ENCODE measurements around the gene ABHD2.
A peak's percentile ranks its signal among the peaks of the same experiment; 100 is the strongest.

ABHD2 gene

DNA sequence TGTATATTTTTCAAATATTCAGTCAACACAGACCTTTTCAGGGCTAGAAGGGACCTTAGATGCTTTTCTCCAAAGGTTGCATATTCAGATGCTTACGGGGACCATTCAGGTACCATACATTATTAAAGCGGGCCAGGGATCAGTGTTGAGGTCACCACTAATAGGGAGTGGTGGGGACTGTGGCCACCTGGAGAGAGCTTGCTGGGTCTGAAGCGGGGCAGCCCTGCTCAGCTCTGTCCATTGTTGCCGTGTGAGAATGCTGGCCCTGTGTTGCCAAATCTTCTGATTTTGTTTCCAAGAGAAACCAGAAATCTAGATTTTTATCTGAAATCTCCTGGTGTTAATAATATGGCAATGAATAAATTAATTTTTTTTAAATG lies 23.7 kb downstream of the ABHD2 start:
- Histone ChIP-seq H3K4me3 (ENCODE audit: low read depth, low read length) (no peak overlapping the region), H3K9me3 (ENCODE audit: severe bottlenecking) (no peaks in the 10 kb centered on the region), H3K27ac (no peak overlapping the region), H3K36me3 (peaks cover 7% of the 10 kb centered on the region), H3K27me3 (ENCODE audit: insufficient read depth, low read depth, severe bottlenecking) (no peaks in the 10 kb centered on the region)
- DNase-seq = no peak
- TF ChIP-seq, protein P1, sequence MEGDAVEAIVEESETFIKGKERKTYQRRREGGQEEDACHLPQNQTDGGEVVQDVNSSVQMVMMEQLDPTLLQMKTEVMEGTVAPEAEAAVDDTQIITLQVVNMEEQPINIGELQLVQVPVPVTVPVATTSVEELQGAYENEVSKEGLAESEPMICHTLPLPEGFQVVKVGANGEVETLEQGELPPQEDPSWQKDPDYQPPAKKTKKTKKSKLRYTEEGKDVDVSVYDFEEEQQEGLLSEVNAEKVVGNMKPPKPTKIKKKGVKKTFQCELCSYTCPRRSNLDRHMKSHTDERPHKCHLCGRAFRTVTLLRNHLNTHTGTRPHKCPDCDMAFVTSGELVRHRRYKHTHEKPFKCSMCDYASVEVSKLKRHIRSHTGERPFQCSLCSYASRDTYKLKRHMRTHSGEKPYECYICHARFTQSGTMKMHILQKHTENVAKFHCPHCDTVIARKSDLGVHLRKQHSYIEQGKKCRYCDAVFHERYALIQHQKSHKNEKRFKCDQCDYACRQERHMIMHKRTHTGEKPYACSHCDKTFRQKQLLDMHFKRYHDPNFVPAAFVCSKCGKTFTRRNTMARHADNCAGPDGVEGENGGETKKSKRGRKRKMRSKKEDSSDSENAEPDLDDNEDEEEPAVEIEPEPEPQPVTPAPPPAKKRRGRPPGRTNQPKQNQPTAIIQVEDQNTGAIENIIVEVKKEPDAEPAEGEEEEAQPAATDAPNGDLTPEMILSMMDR (IDR thresholded peaks at IDR 0.05; ENCODE audit: low read depth, low read length) = no peak

DNA sequence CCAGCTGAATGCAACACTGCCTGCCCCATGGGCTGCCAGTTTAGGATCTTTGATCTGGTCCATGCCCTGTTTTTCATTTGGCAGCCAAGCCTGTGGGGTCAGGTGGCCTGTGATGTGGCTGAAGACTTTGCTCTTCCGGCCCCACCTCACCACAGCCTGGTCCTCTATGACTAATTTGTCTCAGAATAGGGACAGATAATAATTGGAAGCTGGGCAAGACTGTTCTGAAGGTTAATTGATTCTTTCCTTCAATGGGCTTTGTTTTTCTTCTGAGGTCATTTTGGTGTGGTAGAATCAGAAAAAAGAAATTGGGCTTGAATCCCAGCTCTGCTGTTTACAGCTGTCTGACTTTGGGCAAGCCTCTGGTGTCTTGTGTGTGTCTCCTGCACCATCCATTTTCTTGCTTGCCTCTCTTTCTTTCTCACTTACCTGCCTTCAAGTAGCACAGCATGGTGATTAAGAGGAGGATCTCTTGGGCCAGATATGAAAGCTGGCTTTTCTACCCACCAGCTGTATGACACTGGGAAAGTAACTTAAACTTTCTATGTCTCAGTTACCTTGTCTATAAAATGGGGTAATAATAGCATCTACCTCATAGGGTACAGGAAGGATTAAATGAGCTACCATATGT lies 24.2 kb downstream of the ABHD2 start:
- H3K27me3 ChIP-seq (ENCODE audit: insufficient read depth, low read depth, severe bottlenecking) = no peaks in the 10 kb centered on the region
- H3K9me3 ChIP-seq (ENCODE audit: severe bottlenecking) = no peaks in the 10 kb centered on the region
- H3K27ac ChIP-seq = no peak overlapping the region
- TF ChIP-seq, protein P1 (IDR thresholded peaks at IDR 0.05; ENCODE audit: low read depth, low read length) = no peak
- no peak overlapping the region for H3K4me3 ChIP-seq (ENCODE audit: low read depth, low read length)
- DNase-seq = no peak
- H3K36me3 ChIP-seq = peaks cover 12% of the 10 kb centered on the region

DNA sequence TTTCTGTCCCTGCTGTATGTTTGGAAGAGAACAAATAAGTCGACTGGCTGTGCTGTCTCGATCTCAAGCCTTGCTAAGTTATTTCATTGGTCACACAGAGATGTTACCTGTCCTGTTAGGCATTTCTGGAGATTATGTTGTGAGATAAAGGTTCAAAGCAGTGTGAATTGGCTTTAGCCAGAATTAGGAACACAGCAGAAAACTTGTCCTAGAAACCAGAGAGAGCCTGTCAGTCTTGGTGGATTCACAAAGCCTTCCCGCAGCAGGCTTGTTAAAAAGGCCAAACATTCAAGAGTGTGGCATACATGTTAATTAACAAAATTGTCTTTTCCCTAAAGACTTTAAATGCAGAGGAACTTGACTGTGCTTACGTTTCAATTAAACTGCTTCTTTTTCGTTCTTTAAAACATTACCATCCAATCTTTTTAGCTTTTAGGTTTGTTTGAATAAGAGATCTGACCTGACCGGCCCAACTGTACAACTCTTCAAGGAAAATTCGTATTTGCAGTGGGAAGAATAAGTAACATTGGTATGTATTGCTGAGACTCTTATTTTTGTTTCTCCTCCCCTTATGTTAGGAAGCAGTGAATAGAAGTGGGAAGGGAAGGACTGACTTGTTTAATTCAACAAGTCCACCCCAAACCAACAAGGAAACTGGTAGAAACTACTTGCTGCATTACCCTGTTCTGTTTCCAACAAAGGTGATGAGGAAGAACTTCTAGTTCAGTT lies 25.2 kb downstream of the ABHD2 start:
- TF ChIP-seq, protein P1 (IDR thresholded peaks at IDR 0.05; ENCODE audit: low read depth, low read length) = no peak
- H3K4me3 ChIP-seq (ENCODE audit: low read depth, low read length) = no peak overlapping the region
- H3K9me3 ChIP-seq (ENCODE audit: severe bottlenecking) = no peaks in the 10 kb centered on the region
- no peak overlapping the region for H3K27ac ChIP-seq
- no peaks in the 10 kb centered on the region for H3K27me3 ChIP-seq (ENCODE audit: insufficient read depth, low read depth, severe bottlenecking)
- peaks cover 20% of the 10 kb centered on the region for H3K36me3 ChIP-seq
- no peak for DNase-seq

DNA sequence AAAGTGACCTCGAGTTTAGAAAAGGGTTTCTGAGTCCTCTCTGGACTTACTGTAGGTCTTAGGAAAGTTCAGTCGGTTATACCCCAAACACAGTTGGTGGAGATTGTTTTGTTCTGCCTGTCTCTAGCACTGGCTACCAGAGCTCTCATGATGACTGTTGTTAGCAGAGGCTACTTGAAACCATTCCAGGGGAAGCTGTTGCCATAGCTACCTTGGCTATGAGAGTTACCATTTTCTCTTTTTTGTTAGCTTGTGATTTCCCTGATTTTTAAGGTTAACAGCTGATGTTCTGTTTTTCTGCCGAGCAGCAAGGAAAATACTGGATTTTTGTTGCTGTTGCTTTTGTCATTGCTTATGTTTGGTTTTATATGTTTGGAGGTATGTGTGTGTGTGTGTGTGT lies 26.7 kb downstream of the ABHD2 start:
- Histone ChIP-seq H3K9me3 (ENCODE audit: severe bottlenecking) (no peaks in the 10 kb centered on the region), H3K36me3 (peaks cover 28% of the 10 kb centered on the region), H3K27ac (peak overlapping the region; percentile 48; the same call in 1 of the 2 replicates), H3K4me3 (ENCODE audit: low read depth, low read length) (no peak overlapping the region), H3K27me3 (ENCODE audit: insufficient read depth, low read depth, severe bottlenecking) (no peaks in the 10 kb centered on the region)
- no peak for DNase-seq
- TF ChIP-seq, protein P1 (IDR thresholded peaks at IDR 0.05; ENCODE audit: low read depth, low read length) = no peak

DNA sequence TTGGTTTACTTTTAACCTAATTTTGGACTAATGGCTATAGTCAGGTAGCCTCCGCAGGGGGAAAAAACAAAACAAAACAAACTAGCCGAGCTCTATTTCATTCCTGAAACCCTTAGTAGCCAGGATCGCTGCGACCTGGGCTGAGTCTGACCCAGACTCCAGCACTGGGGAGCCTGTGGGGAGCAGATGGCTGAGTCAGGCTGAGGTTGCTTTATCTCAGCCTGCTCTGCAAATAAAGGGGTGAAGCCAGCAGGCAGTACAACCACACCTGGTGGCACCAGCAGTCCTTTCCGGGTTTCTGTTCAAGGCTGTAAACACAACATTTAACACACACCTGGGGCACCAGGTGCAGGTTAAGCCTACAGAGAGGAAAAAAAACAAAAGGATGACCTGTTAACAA lies 27.3 kb downstream of the ABHD2 start:
- Histone ChIP-seq H3K4me3 (ENCODE audit: low read depth, low read length) (no peak overlapping the region), H3K36me3 (peaks cover 28% of the 10 kb centered on the region), H3K27me3 (ENCODE audit: insufficient read depth, low read depth, severe bottlenecking) (no peaks in the 10 kb centered on the region), H3K27ac (peak overlapping the region; percentile 48), H3K9me3 (ENCODE audit: severe bottlenecking) (no peaks in the 10 kb centered on the region)
- TF ChIP-seq, protein P1 (IDR thresholded peaks at IDR 0.05; ENCODE audit: low read depth, low read length) = no peak
- DNase-seq = peak; percentile 35
